ENCODE data around the gene RCAN1.
A peak's percentile ranks its signal among the peaks of the same experiment; 100 is the strongest.
"Not testable (repeated sequence)": the region's sequence is repeated elsewhere in the genome, so short reads cannot be mapped to it uniquely, and the experiment has no call there.

Gene RCAN1

GRCh38 chr21:34621434-34622350, 6.8 kb upstream of the RCAN1 start:
- no peak for DNase-seq

- no peak for DNase-seq
These were observed 5.1 kb upstream of the RCAN1 start for GRCh38 chr21:34619841-34620665.

GRCh38 chr21:34618941-34619340, 4.0 kb upstream of the RCAN1 start:
- no peak for DNase-seq

GRCh38 chr21:34617753-34618339, 2.9 kb upstream of the RCAN1 start:
- DNase-seq = no peak

GRCh38 chr21:34615487-34615814, 538 bp upstream of the RCAN1 start:
- DNase-seq = no peak

- no peak for DNase-seq
These were observed 960 bp downstream of the RCAN1 start for GRCh38 chr21:34613679-34614627.

GRCh38 chr21:34612557-34612956, 2.4 kb downstream of the RCAN1 start:
- DNase-seq = peak; percentile 70

- DNase-seq = peak; percentile 70
These were observed 2.9 kb downstream of the RCAN1 start for GRCh38 chr21:34612056-34612455.

- no peak for DNase-seq
These were observed 3.4 kb downstream of the RCAN1 start for GRCh38 chr21:34611528-34611927.

- DNase-seq = no peak
These were observed 4.9 kb downstream of the RCAN1 start for GRCh38 chr21:34609933-34610549.

- DNase-seq = no peak
These were observed 5.5 kb downstream of the RCAN1 start for GRCh38 chr21:34609244-34609932.

- not testable (repeated sequence) for DNase-seq
These were observed 7.5 kb downstream of the RCAN1 start for GRCh38 chr21:34607376-34607775.

- DNase-seq = no peak
These were observed 8.3 kb downstream of the RCAN1 start for GRCh38 chr21:34606621-34607020.

- DNase-seq = no peak
These were observed 8.9 kb downstream of the RCAN1 start for GRCh38 chr21:34606051-34606450.

GRCh38 chr21:34604956-34605355, 10.0 kb downstream of the RCAN1 start:
- not testable (repeated sequence) for DNase-seq

- no peak for DNase-seq
These were observed 10.4 kb downstream of the RCAN1 start for GRCh38 chr21:34604556-34604955.

GRCh38 chr21:34603710-34604057, 11.2 kb downstream of the RCAN1 start:
- DNase-seq = no peak

- DNase-seq = peak; percentile 96
These were observed 11.8 kb downstream of the RCAN1 start for GRCh38 chr21:34603002-34603709.

- DNase-seq = no peak
These were observed 12.9 kb downstream of the RCAN1 start for GRCh38 chr21:34602061-34602460.

GRCh38 chr21:34599534-34600101, 15.3 kb downstream of the RCAN1 start:
- peak; percentile 78 for DNase-seq
